IMR-90 (cell line): ENCODE measurements around the gene ARHGEF7. TPM values are rescaled to one million over a fixed set of nuclear protein-coding genes. Genes with fewer than 3 reads are reported as not detected.

Source experiments
- ATAC-seq: fragments of 200-7000 bp; cut with Tn5 transposase; 2 replicates; pipeline ENCODE4 v1.9.1; 2020; ENCODE audit warnings: low read depth, mild to moderate bottlenecking, moderate library complexity
- BruUV-seq: library from RNA; stranded (reverse); fragments of 400-500 nt; replicated peaks from 2 replicates; lab custom pipeline; 2021; lab: Mats Ljungman, UMichigan
- CTCF ChIA-PET: fragments of 300-600 bp; formaldehyde crosslinking; extraction: SDS; loops from one replicate; lab custom pipeline; 2021; ENCODE audit warnings: antibody characterized with exemption; lab: Yijun Ruan, JAX
- POLR2A ChIA-PET: fragments of 300-600 bp; sonication (Branson Sonifier 250); formaldehyde crosslinking; loops from one replicate; lab custom pipeline; 2022; ENCODE audit warnings: antibody characterized with exemption; ENCODE audit not compliant: unreplicated experiment; lab: Charles Lee
- DNase-seq: peaks from one replicate; pipeline ENCODE4 v3.0.0; 2013
- H2AFZ ChIP-seq: replicated peaks from 2 replicates; pipeline ENCODE3; 2013; ENCODE audit warnings: low read length, mild to moderate bottlenecking; ENCODE audit not compliant: poor library complexity
- H2AK5ac ChIP-seq: 2 replicates; pipeline ENCODE4 v1.6.1; 2013; ENCODE audit warnings: low read depth, low read length, inconsistent platforms
- H2AK9ac ChIP-seq: replicated peaks from 2 replicates; pipeline ENCODE3; 2013; ENCODE audit warnings: mild to moderate bottlenecking, low read depth, low read length, moderate library complexity; ENCODE audit not compliant: poor library complexity
- H2BK120ac ChIP-seq: 2 replicates; pipeline ENCODE4 v1.6.1; 2013; ENCODE audit warnings: low read depth, low read length, inconsistent platforms
- H2BK15ac ChIP-seq: 3 replicates; pipeline ENCODE4 v1.6.1; 2013; ENCODE audit warnings: low read depth, low read length, inconsistent platforms
- H2BK20ac ChIP-seq: 2 replicates; pipeline ENCODE4 v1.6.1; 2013; ENCODE audit warnings: low read depth, mild to moderate bottlenecking, inconsistent platforms, low read length, moderate library complexity
- H2BK5ac ChIP-seq: 2 replicates; pipeline ENCODE4 v1.6.1; 2013; ENCODE audit warnings: mild to moderate bottlenecking, low read depth, low read length, inconsistent platforms; ENCODE audit not compliant: poor library complexity, severe bottlenecking
- H3K14ac ChIP-seq: replicated peaks from 2 replicates; pipeline ENCODE4 v1.6.1; 2013; ENCODE audit warnings: low read depth, low read length, inconsistent platforms
- H3K18ac ChIP-seq: 2 replicates; pipeline ENCODE4 v1.6.1; 2013; ENCODE audit warnings: low read depth, low read length, control low read depth
- H3K23ac ChIP-seq: 2 replicates; pipeline ENCODE4 v1.6.1; 2013; ENCODE audit warnings: low read depth, low read length, inconsistent platforms
- H3K27ac ChIP-seq: 2 replicates; pipeline ENCODE4 v1.5.1; 2013; ENCODE audit warnings: mild to moderate bottlenecking, control low read depth, low read length; ENCODE audit not compliant: insufficient read depth
- H3K27me3 ChIP-seq: 2 replicates; pipeline ENCODE4 v1.6.1; 2013; ENCODE audit warnings: low read length; ENCODE audit not compliant: control insufficient read depth, insufficient read depth
- H3K36me3 ChIP-seq: 2 replicates; pipeline ENCODE4 v1.6.1; 2013; ENCODE audit warnings: low read length, mixed read lengths; ENCODE audit not compliant: control insufficient read depth, insufficient read depth
- H3K4ac ChIP-seq: 2 replicates; pipeline ENCODE4 v1.6.1; 2013; ENCODE audit warnings: low read depth, low read length, inconsistent platforms
- H3K4me1 ChIP-seq: 2 replicates; pipeline ENCODE4 v1.6.1; 2013; ENCODE audit warnings: low read length, mixed read lengths; ENCODE audit not compliant: control insufficient read depth, insufficient read depth
- H3K4me2 ChIP-seq: 2 replicates; pipeline ENCODE4 v1.6.1; 2013; ENCODE audit warnings: low read depth, mild to moderate bottlenecking, control low read depth, low read length, moderate library complexity
- H3K4me3 ChIP-seq: 2 replicates; pipeline ENCODE4 v1.5.1; 2013; ENCODE audit warnings: low read depth, mild to moderate bottlenecking, control low read depth, low read length, moderate library complexity; ENCODE audit not compliant: insufficient read depth
- H3K56ac ChIP-seq: 2 replicates; pipeline ENCODE4 v1.6.1; 2013; ENCODE audit warnings: low read length, inconsistent platforms; ENCODE audit not compliant: insufficient read depth; ENCODE audit errors: extremely low read depth
- H3K79me1 ChIP-seq, 2 experiments: 2 replicates each; pipeline ENCODE4 v1.6.1; 2013; ENCODE audit warnings: low read length in 2 of 2, inconsistent platforms in 1 of 2, low read depth in 1 of 2
- H3K9ac ChIP-seq: 2 replicates; pipeline ENCODE4 v1.6.1; 2013; ENCODE audit warnings: low read depth, low read length, control low read depth
- H3K9me1 ChIP-seq: 2 replicates; pipeline ENCODE4 v1.6.1; 2013; ENCODE audit warnings: low read length, inconsistent platforms; ENCODE audit not compliant: insufficient read depth
- H3K9me3 ChIP-seq: 2 replicates; pipeline ENCODE4 v1.6.1; 2013; ENCODE audit warnings: low read length; ENCODE audit not compliant: control insufficient read depth, insufficient read depth
- H4K20me1 ChIP-seq: 2 replicates; pipeline ENCODE4 v1.6.1; 2013; ENCODE audit warnings: low read length, inconsistent platforms; ENCODE audit not compliant: insufficient read depth
- H4K5ac ChIP-seq: 2 replicates; pipeline ENCODE4 v1.6.1; 2013; ENCODE audit warnings: mild to moderate bottlenecking, low read depth, low read length, control low read depth
- H4K8ac ChIP-seq, 2 experiments: 2 replicates each; pipeline ENCODE4 v1.6.1; 2013; ENCODE audit warnings: low read depth in 2 of 2, low read length in 2 of 2, control low read depth in 1 of 2, inconsistent platforms in 1 of 2
- H4K91ac ChIP-seq: 2 replicates; pipeline ENCODE4 v1.6.1; 2013; ENCODE audit warnings: low read depth, low read length, inconsistent platforms; ENCODE audit not compliant: insufficient read depth
- CHD1 ChIP-seq: IDR thresholded peaks from 2 replicates; pipeline ENCODE4 v1.6.1; 2012; ENCODE audit warnings: low read depth, low read length, improper control_type of control experiment
- MAFK ChIP-seq: IDR thresholded peaks from 2 replicates; pipeline ENCODE4 v1.6.1; 2012; ENCODE audit warnings: low read depth, low read length, improper control_type of control experiment
- dilution Hi-C: fragments of 300-500 bp; cut with HindIII; formaldehyde crosslinking; loops from one replicate; pipeline ENCODE4 v1.14.3; 2018; ENCODE audit warnings: low sequenced_read_pairs; ENCODE audit not compliant: unreplicated experiment
- in situ Hi-C: fragments of 300-500 bp; cut with MboI; formaldehyde crosslinking; loops from 3 replicates; pipeline ENCODE4 v1.14.3; 2019; ENCODE audit warnings: low sequenced_read_pairs, inconsistent platforms, mixed read lengths
- intact Hi-C: fragments of 100-400 bp; cut with micrococcal nuclease; formaldehyde crosslinking; loops from 2 replicates; pipeline ENCODE4 v1.10.0; 2022
- polyA plus RNA-seq, 3 experiments: library from polyadenylated mRNA; depleted of rRNA; stranded (reverse); fragments of >200 nt; gene quantifications; 2 replicates each; pipeline ENCODE4 v1.2.3, GENCODE V29; 2012; ENCODE audit warnings: low replicate concordance in 1 of 3
- total RNA-seq: library from RNA; depleted of rRNA; stranded (reverse); fragments of >200 nt; gene quantifications from 2 replicates; pipeline ENCODE4 v1.2.3, GENCODE V29; 2012

ARHGEF7 gene
- total and polyA plus RNA-seq, 2 of the 4 experiments (the other 2 are of a cell fraction): 32.9 to 59.0 TPM

GRCh38 chr13:111126509-111126908, 11.4 kb downstream of the ARHGEF7 start:
- Histone ChIP-seq H3K79me1 (no peaks in the 10 kb centered on the region), H3K4me2 (no peak overlapping the region), H3K36me3 (no peaks in the 10 kb centered on the region), H4K91ac (no peak overlapping the region), H3K4me1 (peaks cover 2% of the 10 kb centered on the region; the same call in 1 of the 2 replicates), H3K4me3 (no peak overlapping the region), H3K56ac (no peak overlapping the region), H3K9me1 (no peaks in the 10 kb centered on the region), H3K9me3 (no peaks in the 10 kb centered on the region), H2AK5ac (no peak overlapping the region), H2BK20ac (no peak overlapping the region), H2AK9ac (no peak overlapping the region), H3K4ac (no peak overlapping the region), H3K14ac (no peak overlapping the region), H3K27ac (no peak overlapping the region), H3K23ac (no peak overlapping the region), H2BK5ac (no peak overlapping the region), H4K20me1 (no peaks in the 10 kb centered on the region), H2AFZ (no peak overlapping the region), H2BK15ac (no peak overlapping the region), H3K9ac (no peak overlapping the region), H4K8ac (no peak overlapping the region), H2BK120ac (no peak overlapping the region), H3K27me3 (peaks cover 33% of the 10 kb centered on the region), H3K18ac (no peak overlapping the region), H4K5ac (no peak overlapping the region)
- ChIA-PET CTCF (interaction anchor here (0.6 kb wide), 1 partner anchor 10 kb away, joined by 3 read pairs; no protein-coding TSS in a partner anchor), POLR2A (no interaction called here)
- TF ChIP-seq CHD1 (no peak), MAFK (peak; percentile 80)
- intact Hi-C loops: no loop called here
- no peak for DNase-seq
- no TSS peak for BruUV-seq
- ATAC-seq: 0 out of 2 replicates have a peak, but pooled peaks have one; percentile 27
- dilution Hi-C loops: no loop called here
- in situ Hi-C loops: no loop called here
